ENCODE data around the gene PPID.

- TF ChIP-seq POLR2AphosphoS5 (IDR thresholded peaks at IDR 0.05; ENCODE audit: low read depth, low read length): no peak
- no peak for TF ChIP-seq CTCF (IDR thresholded peaks at IDR 0.05)
- TF ChIP-seq SIN3A (IDR thresholded peaks at IDR 0.05; ENCODE audit: borderline replicate concordance, insufficient read depth, low read depth, low read length): no peak
- TF ChIP-seq, protein P1, sequence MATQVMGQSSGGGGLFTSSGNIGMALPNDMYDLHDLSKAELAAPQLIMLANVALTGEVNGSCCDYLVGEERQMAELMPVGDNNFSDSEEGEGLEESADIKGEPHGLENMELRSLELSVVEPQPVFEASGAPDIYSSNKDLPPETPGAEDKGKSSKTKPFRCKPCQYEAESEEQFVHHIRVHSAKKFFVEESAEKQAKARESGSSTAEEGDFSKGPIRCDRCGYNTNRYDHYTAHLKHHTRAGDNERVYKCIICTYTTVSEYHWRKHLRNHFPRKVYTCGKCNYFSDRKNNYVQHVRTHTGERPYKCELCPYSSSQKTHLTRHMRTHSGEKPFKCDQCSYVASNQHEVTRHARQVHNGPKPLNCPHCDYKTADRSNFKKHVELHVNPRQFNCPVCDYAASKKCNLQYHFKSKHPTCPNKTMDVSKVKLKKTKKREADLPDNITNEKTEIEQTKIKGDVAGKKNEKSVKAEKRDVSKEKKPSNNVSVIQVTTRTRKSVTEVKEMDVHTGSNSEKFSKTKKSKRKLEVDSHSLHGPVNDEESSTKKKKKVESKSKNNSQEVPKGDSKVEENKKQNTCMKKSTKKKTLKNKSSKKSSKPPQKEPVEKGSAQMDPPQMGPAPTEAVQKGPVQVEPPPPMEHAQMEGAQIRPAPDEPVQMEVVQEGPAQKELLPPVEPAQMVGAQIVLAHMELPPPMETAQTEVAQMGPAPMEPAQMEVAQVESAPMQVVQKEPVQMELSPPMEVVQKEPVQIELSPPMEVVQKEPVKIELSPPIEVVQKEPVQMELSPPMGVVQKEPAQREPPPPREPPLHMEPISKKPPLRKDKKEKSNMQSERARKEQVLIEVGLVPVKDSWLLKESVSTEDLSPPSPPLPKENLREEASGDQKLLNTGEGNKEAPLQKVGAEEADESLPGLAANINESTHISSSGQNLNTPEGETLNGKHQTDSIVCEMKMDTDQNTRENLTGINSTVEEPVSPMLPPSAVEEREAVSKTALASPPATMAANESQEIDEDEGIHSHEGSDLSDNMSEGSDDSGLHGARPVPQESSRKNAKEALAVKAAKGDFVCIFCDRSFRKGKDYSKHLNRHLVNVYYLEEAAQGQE (IDR thresholded peaks at IDR 0.05; ENCODE audit: insufficient read depth in 1 of 2, low read depth in 2 of 2, low read length in 1 of 2): no peak
- TF ChIP-seq TCF7L2 (IDR thresholded peaks at IDR 0.05; ENCODE audit: low read depth, low read length): no peak
Observed at GRCh38 chr4:158682066-158682465, 41.1 kb downstream of the PPID start.

Data from Panc1 (cell line).